ENCODE results near the gene RPE65. TPM values are rescaled to one million over a fixed set of nuclear protein-coding genes. Genes with fewer than 3 reads are reported as not detected.

Gene RPE65
- total RNA-seq, 1 experiment from 2014 or later = not detected

DNA sequence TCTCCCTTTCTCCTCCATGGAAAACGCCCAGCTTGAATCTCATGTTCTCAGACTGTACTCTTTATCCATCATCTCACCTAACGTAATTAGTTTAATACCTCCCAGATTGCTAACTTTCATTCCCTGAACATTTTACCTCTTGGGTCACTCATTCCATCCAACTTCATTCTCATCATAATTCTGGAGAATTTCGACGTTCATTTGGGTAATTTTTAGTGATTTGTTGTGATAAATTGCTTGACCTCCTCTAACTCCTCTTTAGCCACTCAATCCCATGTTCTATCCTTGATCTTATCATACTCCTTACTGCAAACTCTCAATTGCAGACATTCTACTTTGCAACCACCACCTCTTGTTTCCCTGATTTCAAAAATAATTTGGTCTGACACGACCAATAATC lies 28.4 kb downstream of the RPE65 start:
- H3K4me3 Mint-ChIP-seq = no peak overlapping the region
- no peaks in the 10 kb centered on the region for H3K9me3 Mint-ChIP-seq
- DNase-seq (ENCODE audit: low spot score) = no peak
- no peaks in the 10 kb centered on the region for H3K4me1 Mint-ChIP-seq
- ATAC-seq = no peak
- no peak for TF ChIP-seq ZNF263 (CRISPR knock-in tag; IDR thresholded peaks at IDR 0.05; ENCODE audit: low read depth)
- no peak for TF ChIP-seq NR1H2 (CRISPR knock-in tag; IDR thresholded peaks at IDR 0.05)
- TF ChIP-seq ZNF121 (CRISPR knock-in tag; IDR thresholded peaks at IDR 0.05) = no peak
- TF ChIP-seq, protein P1, sequence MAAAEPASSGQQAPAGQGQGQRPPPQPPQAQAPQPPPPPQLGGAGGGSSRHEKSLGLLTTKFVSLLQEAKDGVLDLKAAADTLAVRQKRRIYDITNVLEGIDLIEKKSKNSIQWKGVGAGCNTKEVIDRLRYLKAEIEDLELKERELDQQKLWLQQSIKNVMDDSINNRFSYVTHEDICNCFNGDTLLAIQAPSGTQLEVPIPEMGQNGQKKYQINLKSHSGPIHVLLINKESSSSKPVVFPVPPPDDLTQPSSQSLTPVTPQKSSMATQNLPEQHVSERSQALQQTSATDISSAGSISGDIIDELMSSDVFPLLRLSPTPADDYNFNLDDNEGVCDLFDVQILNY (CRISPR knock-in tag; IDR thresholded peaks at IDR 0.05) = no peak
- TF ChIP-seq TEAD4 (CRISPR knock-in tag; IDR thresholded peaks at IDR 0.05) = no peak
- TF ChIP-seq, protein P2, sequence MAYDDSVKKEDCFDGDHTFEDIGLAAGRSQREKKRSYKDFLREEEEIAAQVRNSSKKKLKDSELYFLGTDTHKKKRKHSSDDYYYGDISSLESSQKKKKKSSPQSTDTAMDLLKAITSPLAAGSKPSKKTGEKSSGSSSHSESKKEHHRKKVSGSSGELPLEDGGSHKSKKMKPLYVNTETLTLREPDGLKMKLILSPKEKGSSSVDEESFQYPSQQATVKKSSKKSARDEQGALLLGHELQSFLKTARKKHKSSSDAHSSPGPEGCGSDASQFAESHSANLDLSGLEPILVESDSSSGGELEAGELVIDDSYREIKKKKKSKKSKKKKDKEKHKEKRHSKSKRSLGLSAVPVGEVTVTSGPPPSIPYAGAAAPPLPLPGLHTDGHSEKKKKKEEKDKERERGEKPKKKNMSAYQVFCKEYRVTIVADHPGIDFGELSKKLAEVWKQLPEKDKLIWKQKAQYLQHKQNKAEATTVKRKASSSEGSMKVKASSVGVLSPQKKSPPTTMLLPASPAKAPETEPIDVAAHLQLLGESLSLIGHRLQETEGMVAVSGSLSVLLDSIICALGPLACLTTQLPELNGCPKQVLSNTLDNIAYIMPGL (CRISPR knock-in tag; IDR thresholded peaks at IDR 0.05) = no peak
- TF ChIP-seq SMAD4 (CRISPR knock-in tag; IDR thresholded peaks at IDR 0.05) = no peak
- TF ChIP-seq, protein P3, sequence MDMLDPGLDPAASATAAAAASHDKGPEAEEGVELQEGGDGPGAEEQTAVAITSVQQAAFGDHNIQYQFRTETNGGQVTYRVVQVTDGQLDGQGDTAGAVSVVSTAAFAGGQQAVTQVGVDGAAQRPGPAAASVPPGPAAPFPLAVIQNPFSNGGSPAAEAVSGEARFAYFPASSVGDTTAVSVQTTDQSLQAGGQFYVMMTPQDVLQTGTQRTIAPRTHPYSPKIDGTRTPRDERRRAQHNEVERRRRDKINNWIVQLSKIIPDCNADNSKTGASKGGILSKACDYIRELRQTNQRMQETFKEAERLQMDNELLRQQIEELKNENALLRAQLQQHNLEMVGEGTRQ (CRISPR knock-in tag; IDR thresholded peaks at IDR 0.05) = no peak
- TF ChIP-seq FOXJ3 (CRISPR knock-in tag; IDR thresholded peaks at IDR 0.05; ENCODE audit: borderline replicate concordance) = no peak
- TF ChIP-seq TEAD1 (CRISPR knock-in tag; IDR thresholded peaks at IDR 0.05) = no peak
- TF ChIP-seq, protein P4, sequence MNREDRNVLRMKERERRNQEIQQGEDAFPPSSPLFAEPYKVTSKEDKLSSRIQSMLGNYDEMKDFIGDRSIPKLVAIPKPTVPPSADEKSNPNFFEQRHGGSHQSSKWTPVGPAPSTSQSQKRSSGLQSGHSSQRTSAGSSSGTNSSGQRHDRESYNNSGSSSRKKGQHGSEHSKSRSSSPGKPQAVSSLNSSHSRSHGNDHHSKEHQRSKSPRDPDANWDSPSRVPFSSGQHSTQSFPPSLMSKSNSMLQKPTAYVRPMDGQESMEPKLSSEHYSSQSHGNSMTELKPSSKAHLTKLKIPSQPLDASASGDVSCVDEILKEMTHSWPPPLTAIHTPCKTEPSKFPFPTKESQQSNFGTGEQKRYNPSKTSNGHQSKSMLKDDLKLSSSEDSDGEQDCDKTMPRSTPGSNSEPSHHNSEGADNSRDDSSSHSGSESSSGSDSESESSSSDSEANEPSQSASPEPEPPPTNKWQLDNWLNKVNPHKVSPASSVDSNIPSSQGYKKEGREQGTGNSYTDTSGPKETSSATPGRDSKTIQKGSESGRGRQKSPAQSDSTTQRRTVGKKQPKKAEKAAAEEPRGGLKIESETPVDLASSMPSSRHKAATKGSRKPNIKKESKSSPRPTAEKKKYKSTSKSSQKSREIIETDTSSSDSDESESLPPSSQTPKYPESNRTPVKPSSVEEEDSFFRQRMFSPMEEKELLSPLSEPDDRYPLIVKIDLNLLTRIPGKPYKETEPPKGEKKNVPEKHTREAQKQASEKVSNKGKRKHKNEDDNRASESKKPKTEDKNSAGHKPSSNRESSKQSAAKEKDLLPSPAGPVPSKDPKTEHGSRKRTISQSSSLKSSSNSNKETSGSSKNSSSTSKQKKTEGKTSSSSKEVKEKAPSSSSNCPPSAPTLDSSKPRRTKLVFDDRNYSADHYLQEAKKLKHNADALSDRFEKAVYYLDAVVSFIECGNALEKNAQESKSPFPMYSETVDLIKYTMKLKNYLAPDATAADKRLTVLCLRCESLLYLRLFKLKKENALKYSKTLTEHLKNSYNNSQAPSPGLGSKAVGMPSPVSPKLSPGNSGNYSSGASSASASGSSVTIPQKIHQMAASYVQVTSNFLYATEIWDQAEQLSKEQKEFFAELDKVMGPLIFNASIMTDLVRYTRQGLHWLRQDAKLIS (CRISPR knock-in tag; IDR thresholded peaks at IDR 0.05; ENCODE audit: borderline replicate concordance) = no peak
- TF ChIP-seq, protein P5, sequence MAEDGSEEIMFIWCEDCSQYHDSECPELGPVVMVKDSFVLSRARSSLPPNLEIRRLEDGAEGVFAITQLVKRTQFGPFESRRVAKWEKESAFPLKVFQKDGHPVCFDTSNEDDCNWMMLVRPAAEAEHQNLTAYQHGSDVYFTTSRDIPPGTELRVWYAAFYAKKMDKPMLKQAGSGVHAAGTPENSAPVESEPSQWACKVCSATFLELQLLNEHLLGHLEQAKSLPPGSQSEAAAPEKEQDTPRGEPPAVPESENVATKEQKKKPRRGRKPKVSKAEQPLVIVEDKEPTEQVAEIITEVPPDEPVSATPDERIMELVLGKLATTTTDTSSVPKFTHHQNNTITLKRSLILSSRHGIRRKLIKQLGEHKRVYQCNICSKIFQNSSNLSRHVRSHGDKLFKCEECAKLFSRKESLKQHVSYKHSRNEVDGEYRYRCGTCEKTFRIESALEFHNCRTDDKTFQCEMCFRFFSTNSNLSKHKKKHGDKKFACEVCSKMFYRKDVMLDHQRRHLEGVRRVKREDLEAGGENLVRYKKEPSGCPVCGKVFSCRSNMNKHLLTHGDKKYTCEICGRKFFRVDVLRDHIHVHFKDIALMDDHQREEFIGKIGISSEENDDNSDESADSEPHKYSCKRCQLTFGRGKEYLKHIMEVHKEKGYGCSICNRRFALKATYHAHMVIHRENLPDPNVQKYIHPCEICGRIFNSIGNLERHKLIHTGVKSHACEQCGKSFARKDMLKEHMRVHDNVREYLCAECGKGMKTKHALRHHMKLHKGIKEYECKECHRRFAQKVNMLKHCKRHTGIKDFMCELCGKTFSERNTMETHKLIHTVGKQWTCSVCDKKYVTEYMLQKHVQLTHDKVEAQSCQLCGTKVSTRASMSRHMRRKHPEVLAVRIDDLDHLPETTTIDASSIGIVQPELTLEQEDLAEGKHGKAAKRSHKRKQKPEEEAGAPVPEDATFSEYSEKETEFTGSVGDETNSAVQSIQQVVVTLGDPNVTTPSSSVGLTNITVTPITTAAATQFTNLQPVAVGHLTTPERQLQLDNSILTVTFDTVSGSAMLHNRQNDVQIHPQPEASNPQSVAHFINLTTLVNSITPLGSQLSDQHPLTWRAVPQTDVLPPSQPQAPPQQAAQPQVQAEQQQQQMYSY (CRISPR knock-in tag; IDR thresholded peaks at IDR 0.05) = no peak
- no peak for TF ChIP-seq KAT7 (CRISPR knock-in tag; IDR thresholded peaks at IDR 0.05; ENCODE audit: borderline replicate concordance)
- TF ChIP-seq TP53 (CRISPR knock-in tag; IDR thresholded peaks at IDR 0.05) = no peak
- no peak for TF ChIP-seq ZNF671 (CRISPR knock-in tag; IDR thresholded peaks at IDR 0.05)
- TF ChIP-seq, protein P6, sequence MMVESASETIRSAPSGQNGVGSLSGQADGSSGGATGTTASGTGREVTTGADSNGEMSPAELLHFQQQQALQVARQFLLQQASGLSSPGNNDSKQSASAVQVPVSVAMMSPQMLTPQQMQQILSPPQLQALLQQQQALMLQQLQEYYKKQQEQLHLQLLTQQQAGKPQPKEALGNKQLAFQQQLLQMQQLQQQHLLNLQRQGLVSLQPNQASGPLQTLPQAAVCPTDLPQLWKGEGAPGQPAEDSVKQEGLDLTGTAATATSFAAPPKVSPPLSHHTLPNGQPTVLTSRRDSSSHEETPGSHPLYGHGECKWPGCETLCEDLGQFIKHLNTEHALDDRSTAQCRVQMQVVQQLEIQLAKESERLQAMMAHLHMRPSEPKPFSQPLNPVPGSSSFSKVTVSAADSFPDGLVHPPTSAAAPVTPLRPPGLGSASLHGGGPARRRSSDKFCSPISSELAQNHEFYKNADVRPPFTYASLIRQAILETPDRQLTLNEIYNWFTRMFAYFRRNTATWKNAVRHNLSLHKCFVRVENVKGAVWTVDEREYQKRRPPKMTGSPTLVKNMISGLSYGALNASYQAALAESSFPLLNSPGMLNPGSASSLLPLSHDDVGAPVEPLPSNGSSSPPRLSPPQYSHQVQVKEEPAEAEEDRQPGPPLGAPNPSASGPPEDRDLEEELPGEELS (CRISPR knock-in tag; IDR thresholded peaks at IDR 0.05) = no peak
- no peak for TF ChIP-seq ATF1 (CRISPR knock-in tag; IDR thresholded peaks at IDR 0.05)
- H3K27ac Mint-ChIP-seq = no peak overlapping the region
- ChIA-PET CTCF (no interaction called here), POLR2A (no interaction called here)
- no peaks in the 10 kb centered on the region for H3K27me3 Mint-ChIP-seq (ENCODE audit: low read depth)
- no peaks in the 10 kb centered on the region for H3K36me3 Mint-ChIP-seq

Measured in WTC11 (cell line).